ENCODE measurements around the gene ELK1. TPM values are rescaled to one million over a fixed set of nuclear protein-coding genes. Genes with fewer than 3 reads are reported as not detected.
"Not testable (repeated sequence)": the region's sequence is repeated elsewhere in the genome, so short reads cannot be mapped to it uniquely, and the experiment has no call there.

The ELK1 gene, protein sequence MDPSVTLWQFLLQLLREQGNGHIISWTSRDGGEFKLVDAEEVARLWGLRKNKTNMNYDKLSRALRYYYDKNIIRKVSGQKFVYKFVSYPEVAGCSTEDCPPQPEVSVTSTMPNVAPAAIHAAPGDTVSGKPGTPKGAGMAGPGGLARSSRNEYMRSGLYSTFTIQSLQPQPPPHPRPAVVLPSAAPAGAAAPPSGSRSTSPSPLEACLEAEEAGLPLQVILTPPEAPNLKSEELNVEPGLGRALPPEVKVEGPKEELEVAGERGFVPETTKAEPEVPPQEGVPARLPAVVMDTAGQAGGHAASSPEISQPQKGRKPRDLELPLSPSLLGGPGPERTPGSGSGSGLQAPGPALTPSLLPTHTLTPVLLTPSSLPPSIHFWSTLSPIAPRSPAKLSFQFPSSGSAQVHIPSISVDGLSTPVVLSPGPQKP
- 10 to 100 TPM; 32.3 to 36.4 TPM for total RNA-seq
- polyA plus RNA-seq, result 10 to 100 TPM; 15.2 to 19.1 (median 17.2) TPM
- 20.7 to 63.5 (median 40.2) reads per million in 6 experiments for total RNA-seq

DNA sequence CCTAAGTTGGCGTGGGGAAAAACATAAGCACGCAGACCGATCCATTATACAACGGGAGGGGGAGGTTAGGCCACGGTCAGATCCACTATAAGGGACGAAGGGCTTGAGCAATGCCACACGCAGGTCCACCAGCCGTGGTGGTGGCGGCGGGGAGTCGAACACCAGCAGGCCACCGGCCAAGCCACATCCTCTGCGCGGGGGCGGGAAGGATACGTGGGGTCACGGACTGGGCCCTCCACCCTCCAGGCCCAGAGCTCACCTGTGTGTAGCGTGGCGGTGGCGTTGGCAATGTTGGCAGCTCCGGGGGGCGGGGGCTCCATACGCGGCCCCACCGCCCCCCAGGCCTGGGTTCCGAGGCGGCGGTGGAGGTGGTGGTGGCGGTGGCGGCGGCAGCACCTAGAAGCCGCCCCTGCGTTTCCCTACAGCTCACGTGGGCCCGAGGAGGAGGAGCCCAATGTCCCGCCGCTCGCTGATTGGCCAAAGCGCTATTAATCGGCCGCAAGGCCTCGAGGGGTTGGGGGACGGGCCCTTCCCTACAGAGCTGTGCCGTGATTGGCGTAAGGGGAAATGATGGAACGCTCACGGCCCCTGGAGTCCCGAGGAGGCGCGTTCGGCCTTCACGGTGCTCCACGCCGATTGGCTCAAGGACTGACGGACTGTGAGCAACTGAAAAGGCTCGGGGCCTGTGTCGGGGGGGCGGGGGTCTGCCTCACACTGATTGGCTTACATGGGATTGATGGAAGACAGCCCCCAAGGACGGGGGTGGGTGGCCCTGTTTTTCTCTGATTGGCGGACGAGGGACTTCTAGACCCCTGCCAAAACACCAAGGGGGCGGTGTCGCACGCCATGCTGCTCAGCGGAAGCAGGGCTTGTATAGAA lies at the start of gene ELK1:
ELK1 (minus strand) TSS at position 400 of the 879 bp plus-strand sequence. CDS start 9,122 bp downstream, outside the sequence.
- Mint-ChIP-seq H3K36me3 (peaks cover 0 to 56% (median 4%) of the 10 kb centered on the region in 3 donors), H3K4me1 (peaks cover 26 to 47% (median 39%) of the 10 kb centered on the region in 4 donors)

DNA sequence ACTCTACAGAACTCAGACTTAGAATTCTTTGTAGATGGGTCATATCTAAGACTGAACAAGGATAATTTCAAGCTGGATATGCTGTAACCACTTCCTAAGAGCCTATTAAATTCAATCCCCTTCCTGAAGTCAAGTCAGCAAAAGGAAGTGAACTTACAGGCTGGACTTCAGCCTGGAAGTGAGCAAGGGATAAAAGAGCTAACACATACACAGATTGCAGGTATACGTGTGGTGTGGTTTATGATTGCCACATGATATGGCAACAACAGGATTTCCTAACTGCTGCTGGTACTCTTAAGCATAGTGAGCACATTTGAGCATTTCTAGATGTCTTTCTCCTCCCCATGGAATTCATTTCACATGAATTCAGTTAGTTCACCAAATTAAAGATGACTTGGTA lies 46.8 kb upstream of the ELK1 start:
- H3K9me3 Mint-ChIP-seq, result no peaks in the 10 kb centered on the region
- POLR2A ChIA-PET, result no interaction called here
- H3K27ac Mint-ChIP-seq, result no peak overlapping the region
- no peak for ATAC-seq
- peaks cover 0 to 4% (median 0%) of the 10 kb centered on the region in 5 donors for H3K27me3 Mint-ChIP-seq
- no peak overlapping the region for H3K4me3 Mint-ChIP-seq
- H3K4me1 Mint-ChIP-seq, result no peaks in the 10 kb centered on the region
- no peak for DNase-seq
- H3K36me3 Mint-ChIP-seq, result no peaks in the 10 kb centered on the region

More for the DNA sequence above, at the start of gene ELK1:
- Mint-ChIP-seq H3K4me3 (peak within 1 kb of the TSS; percentile 82 to 97 (median 92)), H3K27ac (peak within 1 kb of the TSS; percentile 93 to 98 (median 94)), H3K27me3 (no peaks in the 10 kb centered on the region), H3K9me3 (no peaks in the 10 kb centered on the region)
- ATAC-seq, result peak; percentile 91 to 93
- POLR2A ChIA-PET, result interaction anchor here (0.5 to 1.9 kb wide), 10 partner anchors 9 to 1352 kb away, joined by 3 to 8 read pairs (median 5); partner anchors contain the start of genes ARAF, CFP, USP11 and UXT
- peak; percentile 74 to 96 (median 90) for DNase-seq

DNA sequence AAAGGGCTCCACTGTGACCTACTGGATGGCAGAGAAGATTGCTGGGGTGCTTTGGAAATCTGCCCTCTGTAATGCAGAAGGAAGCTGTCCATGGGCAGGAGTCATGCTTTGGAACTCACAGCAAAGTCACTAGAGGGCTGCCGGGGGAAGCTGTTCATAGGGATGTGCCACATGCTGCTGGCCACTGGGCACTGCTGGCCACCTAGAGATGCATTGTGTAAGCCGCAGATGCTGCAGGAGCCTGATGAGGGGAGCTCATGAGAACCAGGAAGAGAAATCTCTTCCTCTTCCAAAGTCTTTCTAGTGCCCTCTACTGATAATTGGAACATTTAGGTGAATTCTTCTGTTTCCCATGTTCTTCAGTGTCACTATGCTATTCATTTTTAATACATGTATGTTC lies 39.8 kb upstream of the ELK1 start:
- Mint-ChIP-seq H3K36me3 (no peaks in the 10 kb centered on the region), H3K4me1 (no peaks in the 10 kb centered on the region), H3K9me3 (no peaks in the 10 kb centered on the region), H3K4me3 (no peak overlapping the region), H3K27me3 (peaks cover 0 to 6% (median 4%) of the 10 kb centered on the region in 5 donors), H3K27ac (peak overlapping the region in 1 of 10 donors; percentile 3)
- ATAC-seq (no peak), DNase-seq (no peak)
- POLR2A ChIA-PET, result no interaction called here

DNA sequence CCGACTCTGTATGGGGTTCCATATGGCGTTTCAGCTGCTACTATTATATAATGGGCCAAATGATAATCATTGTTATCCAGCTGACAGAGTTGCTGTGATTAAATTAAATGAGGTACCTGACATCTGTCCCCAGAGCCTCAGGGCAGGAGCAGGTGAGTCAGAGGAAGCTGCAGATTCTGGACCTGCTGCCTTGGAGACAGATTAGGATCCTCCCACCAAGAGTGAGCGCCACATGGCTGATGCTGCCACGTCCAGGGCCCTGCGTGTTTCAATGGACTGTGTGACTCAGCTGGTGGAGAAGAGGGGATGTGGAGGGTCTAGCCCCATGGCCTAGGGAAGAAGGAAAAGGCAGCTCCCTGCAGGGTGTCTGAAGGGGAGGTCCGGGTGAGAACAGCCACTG lies 36.9 kb upstream of the ELK1 start:
- DNase-seq, result no peak
- no peaks in the 10 kb centered on the region for H3K9me3 Mint-ChIP-seq
- peak overlapping the region in 1 of 10 donors; percentile 82 for H3K27ac Mint-ChIP-seq
- H3K4me1 Mint-ChIP-seq, result no peaks in the 10 kb centered on the region
- POLR2A ChIA-PET, result no interaction called here
- peaks cover 0 to 7% (median 6%) of the 10 kb centered on the region in 5 donors for H3K27me3 Mint-ChIP-seq
- H3K4me3 Mint-ChIP-seq, result no peak overlapping the region
- ATAC-seq, result no peak
- H3K36me3 Mint-ChIP-seq, result no peaks in the 10 kb centered on the region

DNA sequence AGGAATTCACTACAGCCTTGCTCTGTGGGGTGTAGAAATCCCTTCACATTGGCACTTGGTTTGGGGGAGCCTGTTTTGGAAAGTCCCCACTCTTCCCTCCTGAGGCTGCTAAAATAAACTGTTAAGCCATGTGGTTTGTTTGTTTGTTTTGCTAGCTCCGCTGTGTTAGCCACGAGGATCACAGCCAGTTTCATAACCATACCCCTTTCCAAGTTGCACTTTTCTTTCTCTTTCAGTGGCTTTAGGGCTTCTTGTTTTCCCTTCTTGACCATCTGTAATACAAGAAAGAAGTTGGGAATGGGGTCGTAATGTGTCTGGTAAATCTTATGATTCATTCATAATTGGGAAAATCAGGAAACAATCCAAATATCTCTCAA lies 33.5 kb upstream of the ELK1 start:
- ATAC-seq (no peak), DNase-seq (no peak)
- no peak overlapping the region for H3K4me3 Mint-ChIP-seq
- no peaks in the 10 kb centered on the region for H3K36me3 Mint-ChIP-seq
- H3K27me3 Mint-ChIP-seq, result peaks cover 0 to 7% (median 6%) of the 10 kb centered on the region in 5 donors
- no peaks in the 10 kb centered on the region for H3K4me1 Mint-ChIP-seq
- POLR2A ChIA-PET, result no interaction called here
- H3K9me3 Mint-ChIP-seq, result peaks cover 0 to 1% (median 0%) of the 10 kb centered on the region in 9 donors
- no peak overlapping the region for H3K27ac Mint-ChIP-seq

DNA sequence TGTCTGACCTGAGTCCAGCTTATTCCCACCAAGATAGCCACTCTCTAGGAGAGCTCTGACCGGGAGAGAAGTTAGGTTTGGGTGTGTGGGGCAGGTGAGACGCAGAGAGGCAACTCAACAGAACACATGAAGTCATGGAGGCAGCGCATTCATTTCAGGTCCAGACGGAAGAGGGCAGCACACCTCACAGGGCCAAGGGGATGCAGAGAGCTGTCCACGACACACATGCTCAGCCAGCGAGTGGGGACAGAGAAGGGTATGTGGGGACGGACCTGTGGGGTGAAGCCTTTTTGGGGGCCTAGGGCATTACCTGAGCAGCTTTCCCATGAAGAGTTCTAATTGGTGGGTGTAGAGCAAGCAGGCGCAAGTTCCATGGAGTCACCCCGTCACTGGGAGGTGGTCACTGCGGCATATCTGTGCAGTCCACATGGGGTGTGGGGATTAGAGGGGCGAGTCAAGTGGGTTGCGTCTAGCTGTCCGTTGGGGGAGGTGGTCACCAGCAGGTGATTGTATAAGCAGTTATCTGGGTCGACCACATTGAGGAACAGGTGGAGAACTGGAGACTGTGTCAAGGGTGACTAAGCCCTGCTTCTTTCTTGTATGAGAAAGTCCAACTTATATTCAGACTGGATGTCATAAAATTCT lies 32.9 kb upstream of the ELK1 start:
- no peak for DNase-seq
- POLR2A ChIA-PET, result no interaction called here
- H3K27ac Mint-ChIP-seq, result no peak overlapping the region
- no peak overlapping the region for H3K4me3 Mint-ChIP-seq
- no peaks in the 10 kb centered on the region for H3K36me3 Mint-ChIP-seq
- ATAC-seq, result no peak
- no peaks in the 10 kb centered on the region for H3K4me1 Mint-ChIP-seq
- peaks cover 0 to 1% (median 0%) of the 10 kb centered on the region in 9 donors for H3K9me3 Mint-ChIP-seq
- H3K27me3 Mint-ChIP-seq, result peaks cover 0 to 7% (median 6%) of the 10 kb centered on the region in 5 donors

DNA sequence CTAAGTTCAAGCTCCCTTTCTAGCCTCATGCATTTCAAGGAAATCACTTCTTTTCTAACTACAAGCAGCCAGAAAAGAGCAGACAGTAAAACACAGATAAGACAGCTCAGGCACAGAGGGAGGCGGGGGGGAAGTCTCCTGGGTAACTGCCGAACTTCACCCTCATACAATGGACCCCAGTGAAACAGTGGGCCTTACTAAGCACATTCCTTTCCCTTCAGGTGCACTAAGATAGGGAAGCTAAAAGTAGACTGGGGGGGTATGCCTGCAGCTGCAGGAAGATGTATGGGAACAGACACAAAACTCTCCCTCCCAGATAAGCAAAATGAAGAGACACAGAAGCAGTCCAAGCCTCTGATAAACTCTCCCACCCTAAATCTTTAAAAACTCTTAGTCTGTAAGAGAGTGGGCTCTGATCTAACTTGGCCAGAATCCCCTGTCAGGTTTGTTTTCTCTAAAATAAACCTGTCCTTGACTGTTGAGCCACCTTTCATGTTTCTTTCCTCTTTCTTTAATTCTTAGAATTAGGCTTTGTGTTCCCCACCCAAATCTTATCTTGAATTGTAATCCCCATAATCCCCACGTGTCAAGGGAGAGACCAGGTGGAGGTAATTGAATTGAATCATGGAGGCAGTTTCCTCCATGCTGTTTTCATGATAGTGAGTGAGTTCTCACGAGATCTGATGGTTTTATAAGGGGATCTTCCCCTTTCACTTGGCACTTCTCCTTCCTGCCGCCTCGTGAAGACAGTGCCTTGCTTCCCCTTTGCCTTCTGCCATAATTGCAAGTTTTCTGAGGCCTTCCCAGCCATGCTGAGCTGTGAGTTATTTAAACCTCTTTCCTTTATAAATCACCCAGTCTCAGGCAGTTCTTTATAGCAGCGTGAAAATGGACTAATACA lies 25.8 kb upstream of the ELK1 start:
- H3K4me1 Mint-ChIP-seq, H3K9me3 Mint-ChIP-seq, ATAC-seq, H3K36me3 Mint-ChIP-seq, POLR2A ChIA-PET, DNase-seq, H3K27ac Mint-ChIP-seq, H3K27me3 Mint-ChIP-seq, H3K4me3 Mint-ChIP-seq: not testable (repeated sequence)

DNA sequence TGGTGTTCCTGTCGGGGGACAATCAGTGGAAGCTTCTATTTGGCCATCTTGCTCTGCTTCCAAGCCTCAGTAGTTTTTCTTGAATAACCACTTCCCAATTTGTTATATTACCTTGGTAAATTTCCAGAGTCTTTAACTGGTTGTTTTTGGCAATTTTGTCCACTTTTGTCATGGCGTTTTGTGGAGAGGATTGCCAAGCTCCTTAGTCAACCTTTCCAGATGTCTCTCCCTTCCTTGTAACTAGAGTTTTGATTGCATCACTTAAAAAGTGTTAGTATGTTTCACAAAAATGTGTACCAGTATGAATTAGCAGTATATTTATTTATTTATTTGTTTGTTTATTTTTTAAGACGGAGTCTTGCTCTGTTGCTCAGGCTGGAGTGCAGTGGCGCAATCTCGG lies 24.4 kb upstream of the ELK1 start:
- DNase-seq, result no peak
- ATAC-seq, result no peak
- H3K36me3 Mint-ChIP-seq, result no peaks in the 10 kb centered on the region
- peaks cover 0 to 1% (median 0%) of the 10 kb centered on the region in 4 donors for H3K4me1 Mint-ChIP-seq
- H3K9me3 Mint-ChIP-seq, result peaks cover 0 to 1% (median 0%) of the 10 kb centered on the region in 9 donors
- peaks cover 0 to 2% (median 0%) of the 10 kb centered on the region in 5 donors for H3K27me3 Mint-ChIP-seq
- POLR2A ChIA-PET, result no interaction called here
- H3K27ac Mint-ChIP-seq, result no peak overlapping the region
- no peak overlapping the region for H3K4me3 Mint-ChIP-seq

DNA sequence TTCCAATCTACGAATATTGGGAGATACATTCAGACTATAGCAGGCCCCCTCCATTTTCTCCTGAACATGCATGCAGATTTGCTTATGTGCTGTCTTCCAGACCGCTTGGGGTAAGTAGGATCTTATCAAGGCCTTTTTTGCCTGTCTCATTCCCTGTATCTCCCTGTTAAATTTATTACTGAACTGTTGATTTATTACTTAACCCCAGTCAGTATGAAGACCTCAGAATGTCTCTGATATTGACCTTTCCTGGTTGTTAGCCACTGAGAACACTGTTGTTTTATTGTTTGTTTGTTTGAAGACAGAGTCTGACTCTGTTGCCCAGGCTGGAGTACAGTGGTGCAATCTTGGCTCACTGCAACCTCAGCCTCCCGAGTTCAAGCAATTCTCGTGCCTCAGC lies 15.4 kb upstream of the ELK1 start:
- H3K9me3 Mint-ChIP-seq, H3K4me3 Mint-ChIP-seq: not testable (repeated sequence)

DNA sequence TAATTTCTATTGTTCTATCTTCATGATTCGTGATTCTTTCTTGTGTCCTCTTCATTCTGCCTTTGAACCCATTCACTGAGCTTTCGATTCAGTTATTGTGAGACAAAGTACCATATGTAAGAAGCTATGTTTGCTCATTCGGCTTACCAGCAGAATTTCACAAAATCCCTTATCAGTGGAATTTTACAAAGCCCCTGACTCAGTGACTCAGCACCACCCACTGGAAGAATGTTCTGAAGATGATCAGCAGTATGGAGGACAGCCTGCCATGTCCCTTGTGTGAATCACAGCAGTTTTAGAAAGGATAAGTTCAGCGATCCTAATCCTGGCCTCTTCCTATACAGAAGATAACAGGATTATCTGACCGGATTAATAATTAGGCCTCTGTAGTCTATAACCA lies 14.4 kb upstream of the ELK1 start:
- DNase-seq (no peak), ATAC-seq (no peak)
- Mint-ChIP-seq H3K27me3 (no peaks in the 10 kb centered on the region), H3K9me3 (no peaks in the 10 kb centered on the region), H3K4me3 (no peak overlapping the region), H3K4me1 (peaks cover 0 to under 1% (median under 1%) of the 10 kb centered on the region in 4 donors), H3K27ac (peak overlapping the region in 1 of 10 donors; percentile 55), H3K36me3 (no peaks in the 10 kb centered on the region)
- POLR2A ChIA-PET, result no interaction called here

More for the DNA sequence above, 15.4 kb upstream of the ELK1 start:
- H3K27ac Mint-ChIP-seq, H3K4me1 Mint-ChIP-seq, POLR2A ChIA-PET, H3K27me3 Mint-ChIP-seq, H3K36me3 Mint-ChIP-seq, DNase-seq, ATAC-seq: not testable (repeated sequence)

DNA sequence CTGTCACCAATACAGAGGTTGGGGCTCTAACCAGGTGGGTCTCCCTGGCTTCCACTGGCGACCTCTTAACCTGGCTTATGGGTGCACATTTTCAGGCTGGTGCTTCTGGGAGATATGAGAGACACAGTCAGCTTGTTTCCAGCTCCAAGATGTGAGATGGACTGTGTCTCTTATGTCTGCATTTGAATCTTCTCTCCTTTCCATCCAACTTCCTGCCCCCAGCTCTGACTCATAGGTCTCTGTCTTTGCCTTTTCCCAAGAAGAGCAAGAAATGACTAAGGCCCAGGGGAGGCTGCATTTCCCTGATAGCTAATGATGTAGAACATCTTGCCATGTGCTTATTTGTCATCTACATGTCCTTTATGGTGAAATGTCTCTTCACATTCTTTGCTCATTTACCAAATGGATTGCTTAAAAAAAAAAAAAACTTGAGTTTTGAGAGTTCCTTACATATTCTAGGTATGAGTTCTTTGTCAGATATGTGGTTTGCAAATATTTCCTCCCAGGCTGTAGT lies 11.8 kb upstream of the ELK1 start:
- H3K27ac Mint-ChIP-seq, result no peak overlapping the region
- no peaks in the 10 kb centered on the region for H3K36me3 Mint-ChIP-seq
- DNase-seq (no peak), ATAC-seq (no peak)
- peaks cover 0 to 3% (median 0%) of the 10 kb centered on the region in 5 donors for H3K27me3 Mint-ChIP-seq
- H3K4me1 Mint-ChIP-seq, result peaks cover 3 to 17% (median 15%) of the 10 kb centered on the region in 4 donors
- no peak overlapping the region for H3K4me3 Mint-ChIP-seq
- H3K9me3 Mint-ChIP-seq, result no peaks in the 10 kb centered on the region
- POLR2A ChIA-PET, result no interaction called here
